Activated CD8-positive, alpha-beta T cell treated with anti-CD3 and anti-CD28 coated beads for 36 hours (primary cell): ENCODE results near the gene INTS1. TPM values are rescaled to one million over a fixed set of nuclear protein-coding genes. Genes with fewer than 3 reads are reported as not detected.
A peak's percentile ranks its signal among the peaks of the same experiment; 100 is the strongest.

Experiments used
- ATAC-seq: fragments of 200-7000 bp; cut with Tn5 transposase; one replicate; pipeline ENCODE4 v1.10.0; 2021; ENCODE audit warnings: mild to moderate bottlenecking, moderate library complexity
- CTCF ChIA-PET: fragments of 350-600 bp; sonication (Branson Sonifier 250); formaldehyde crosslinking; loops from one replicate; lab custom pipeline; 2021; ENCODE audit warnings: antibody characterized with exemption; lab: Charles Lee
- POLR2A ChIA-PET: fragments of 350-600 bp; sonication (Branson Sonifier 250); formaldehyde crosslinking; loops from one replicate; lab custom pipeline; 2021; ENCODE audit warnings: antibody characterized with exemption; lab: Charles Lee
- DNase-seq: peaks from one replicate; pipeline ENCODE4 v3.0.0-alpha.2; 2020
- H3K27ac Mint-ChIP-seq: one replicate; pipeline ENCODE4 v1.8.0; 2021; ENCODE audit warnings: mild to moderate bottlenecking, mixed read lengths
- H3K27me3 Mint-ChIP-seq: one replicate; pipeline ENCODE4 v1.8.0; 2021; ENCODE audit warnings: mixed read lengths
- H3K36me3 Mint-ChIP-seq: one replicate; pipeline ENCODE4 v1.8.0; 2021; ENCODE audit warnings: low read depth, mixed read lengths
- H3K4me1 Mint-ChIP-seq: one replicate; pipeline ENCODE4 v1.8.0; 2021; ENCODE audit warnings: low read depth, mixed read lengths
- H3K4me3 Mint-ChIP-seq: one replicate; pipeline ENCODE4 v1.8.0; 2021; ENCODE audit warnings: mild to moderate bottlenecking, moderate library complexity, mixed read lengths
- H3K9me3 Mint-ChIP-seq: one replicate; pipeline ENCODE4 v1.8.0; 2021; ENCODE audit warnings: mixed read lengths
- CTCF ChIP-seq: fragments of 200-600 bp; IDR thresholded peaks from one replicate; pipeline ENCODE4 v1.8.0; 2022; ENCODE audit warnings: antibody characterized with exemption, mild to moderate bottlenecking
- intact Hi-C: fragments of 100-400 bp; cut with micrococcal nuclease; formaldehyde crosslinking; loops from one replicate; pipeline ENCODE4 v1.10.0; 2022
- total RNA-seq, 2 experiments: library from RNA; stranded (reverse); gene quantifications; one replicate each; pipeline ENCODE4 v1.2.3, GENCODE V29; 2021

INTS1 gene
- total RNA-seq, 2 experiments from 2014 or later = 100 to 103 TPM

DNA sequence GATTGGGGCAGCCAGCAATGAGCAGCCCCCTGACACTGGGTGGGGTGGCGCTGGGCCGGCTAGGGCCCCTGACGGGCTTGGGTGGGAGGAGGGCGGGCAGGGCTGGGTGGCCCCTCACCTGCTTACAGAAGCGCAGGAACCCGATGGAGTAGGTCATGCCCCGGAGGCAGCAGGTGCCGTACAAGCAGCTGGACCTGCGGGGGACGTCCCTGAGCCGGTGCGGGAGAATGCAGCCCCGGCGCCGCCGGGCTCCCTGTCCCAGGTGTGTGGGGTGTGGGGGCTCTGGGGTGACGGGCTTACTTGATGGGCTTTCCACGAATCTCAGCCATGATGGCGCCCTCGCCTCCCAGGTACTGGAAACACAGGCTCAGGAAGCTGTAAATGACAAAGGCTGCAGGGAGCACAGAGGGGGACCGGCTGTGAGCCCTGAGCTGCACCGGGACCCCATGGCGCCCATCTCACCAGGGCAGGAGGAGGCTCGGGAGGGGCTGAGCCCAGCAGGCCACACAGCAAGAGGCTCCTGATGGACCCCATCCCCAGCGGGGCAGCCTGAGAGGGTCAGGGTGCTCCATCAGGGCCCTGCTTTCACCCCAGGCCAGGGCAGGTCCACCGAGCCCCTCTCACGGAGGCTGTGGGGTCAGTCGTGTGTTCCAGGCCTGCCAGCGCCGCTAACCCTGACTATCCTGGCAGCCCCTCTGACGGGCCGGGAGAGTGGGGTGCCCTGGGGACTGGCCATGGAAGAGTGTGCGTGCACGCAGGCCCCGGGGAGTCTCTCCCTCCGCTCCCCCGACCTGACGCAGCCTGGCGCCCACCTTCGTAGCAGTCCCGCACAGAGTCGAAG, 46.0 kb upstream of the INTS1 start:
- CTCF ChIA-PET = no interaction called here

GRCh38 chr7:1549357-1550004, 45.3 kb upstream of the INTS1 start:
- H3K4me1 Mint-ChIP-seq = peaks cover 2% of the 10 kb centered on the region
- ChIA-PET CTCF (no interaction called here), POLR2A (no interaction called here)
- H3K27me3 Mint-ChIP-seq = no peaks in the 10 kb centered on the region
- H3K4me3 Mint-ChIP-seq = no peak overlapping the region
- DNase-seq (no peak), ATAC-seq (no peak)
- no peaks in the 10 kb centered on the region for H3K36me3 Mint-ChIP-seq
- no peak for TF ChIP-seq CTCF
- intact Hi-C loops = no loop called here
- no peak overlapping the region for H3K27ac Mint-ChIP-seq
- H3K9me3 Mint-ChIP-seq = no peaks in the 10 kb centered on the region

More for the DNA sequence above, 46.0 kb upstream of the INTS1 start:
- H3K27ac Mint-ChIP-seq = no peak overlapping the region
- no peak for DNase-seq
- POLR2A ChIA-PET = no interaction called here
- ATAC-seq = no peak
- intact Hi-C loops = no loop called here
- H3K36me3 Mint-ChIP-seq = no peaks in the 10 kb centered on the region
- H3K9me3 Mint-ChIP-seq = no peaks in the 10 kb centered on the region
- H3K4me1 Mint-ChIP-seq = peaks cover 2% of the 10 kb centered on the region
- no peak for TF ChIP-seq CTCF
- H3K4me3 Mint-ChIP-seq = no peak overlapping the region
- H3K27me3 Mint-ChIP-seq = no peaks in the 10 kb centered on the region

DNA sequence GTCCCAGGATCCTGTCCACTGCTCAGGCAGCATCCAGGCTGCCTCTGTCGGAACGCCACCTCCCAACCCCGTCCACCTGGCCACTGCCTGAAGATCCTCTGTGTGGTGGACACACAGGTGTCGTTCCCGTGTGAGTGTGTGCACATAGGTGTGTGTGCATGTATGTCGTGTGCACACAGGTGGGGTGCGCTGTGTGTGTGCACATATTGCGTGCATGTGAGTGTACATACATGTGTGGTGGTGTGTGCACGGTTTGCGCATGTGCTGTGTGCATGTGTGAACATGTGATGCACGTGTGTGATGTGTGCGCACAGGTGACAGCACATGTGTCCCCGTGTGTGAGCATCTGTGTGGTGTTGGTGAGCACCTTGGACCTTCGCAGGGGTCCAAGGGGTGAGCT, 44.8 kb upstream of the INTS1 start:
- no peaks in the 10 kb centered on the region for H3K27me3 Mint-ChIP-seq
- ChIA-PET CTCF (no interaction called here), POLR2A (interaction anchor here (0.9 kb wide), 1 partner anchor 15 kb away, joined by 4 read pairs; no protein-coding TSS in a partner anchor)
- H3K36me3 Mint-ChIP-seq = no peaks in the 10 kb centered on the region
- ATAC-seq (no peak), DNase-seq (no peak)
- H3K27ac Mint-ChIP-seq = no peak overlapping the region
- H3K4me1 Mint-ChIP-seq = peaks cover 2% of the 10 kb centered on the region
- no peaks in the 10 kb centered on the region for H3K9me3 Mint-ChIP-seq
- no peak overlapping the region for H3K4me3 Mint-ChIP-seq
- no peak for TF ChIP-seq CTCF
- intact Hi-C loops = no loop called here

- H3K4me3 Mint-ChIP-seq = no peak overlapping the region
- no peak for ATAC-seq
Observed at GRCh38 chr7:1548438-1548831, 44.2 kb upstream of the INTS1 start.

More at GRCh38 chr7:1548438-1548831, 44.2 kb upstream of the INTS1 start:
- intact Hi-C loops = no loop called here
- no peak for TF ChIP-seq CTCF
- ChIA-PET CTCF (no interaction called here), POLR2A (interaction anchor here (0.9 kb wide), 1 partner anchor 15 kb away, joined by 4 read pairs; no protein-coding TSS in a partner anchor)
- DNase-seq = peak; percentile 19
- no peaks in the 10 kb centered on the region for H3K36me3 Mint-ChIP-seq
- H3K4me1 Mint-ChIP-seq = peaks cover 2% of the 10 kb centered on the region
- H3K27me3 Mint-ChIP-seq = no peaks in the 10 kb centered on the region
- H3K9me3 Mint-ChIP-seq = no peaks in the 10 kb centered on the region
- no peak overlapping the region for H3K27ac Mint-ChIP-seq
